ENCODE results near the gene RECK.
"Not testable (repeated sequence)": the region's sequence is repeated elsewhere in the genome, so short reads cannot be mapped to it uniquely, and the experiment has no call there.

Gene RECK

DNA sequence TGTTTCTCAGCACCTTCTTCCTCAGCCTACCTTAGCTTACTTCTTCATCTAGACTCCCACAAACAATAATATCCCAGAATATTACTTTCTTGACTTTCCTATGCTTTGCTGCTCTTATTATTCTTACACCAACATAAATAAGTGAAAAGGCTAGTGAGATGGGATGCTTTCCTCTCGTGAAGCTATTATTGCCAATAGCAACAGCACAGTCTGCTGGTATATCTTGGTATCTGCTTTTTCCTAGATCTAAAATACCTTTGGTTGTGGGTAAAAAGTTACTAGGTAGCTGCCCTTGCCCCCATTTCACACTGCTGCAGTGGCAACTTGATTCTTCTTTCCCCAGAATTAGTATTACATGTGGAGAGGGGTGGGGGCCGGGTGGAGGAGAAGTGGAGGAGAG, 73.7 kb downstream of the RECK start:
- Mint-ChIP-seq H3K4me1 (peaks cover 7% of the 10 kb centered on the region), H3K27ac (no peak overlapping the region), H3K27me3 (no peaks in the 10 kb centered on the region), H3K4me3 (no peak overlapping the region), H3K9me3 (no peaks in the 10 kb centered on the region), H3K36me3 (peaks cover 8% of the 10 kb centered on the region)
- no peak for ATAC-seq

DNA sequence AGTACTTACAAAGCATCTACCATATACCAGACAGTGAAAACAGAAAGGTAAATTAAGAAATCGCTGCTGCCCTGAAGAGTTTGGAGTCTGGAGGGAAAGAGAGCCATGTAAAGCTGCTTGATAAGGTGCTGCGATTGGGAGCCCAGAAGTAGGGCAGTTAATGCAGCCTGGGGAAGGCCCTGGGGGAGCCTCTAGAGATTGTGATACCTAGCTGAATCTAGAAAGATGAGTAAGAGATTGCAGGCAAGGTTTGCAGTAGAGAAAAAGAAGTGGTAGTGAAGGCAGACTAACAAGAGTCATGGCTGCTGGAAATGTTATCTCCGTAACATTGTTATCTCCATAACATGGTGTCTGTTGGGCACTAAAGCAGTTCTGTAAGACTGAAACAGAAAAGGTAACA, 75.8 kb downstream of the RECK start:
- no peak for ATAC-seq
- Mint-ChIP-seq H3K27me3 (no peaks in the 10 kb centered on the region), H3K27ac (no peak overlapping the region)

DNA sequence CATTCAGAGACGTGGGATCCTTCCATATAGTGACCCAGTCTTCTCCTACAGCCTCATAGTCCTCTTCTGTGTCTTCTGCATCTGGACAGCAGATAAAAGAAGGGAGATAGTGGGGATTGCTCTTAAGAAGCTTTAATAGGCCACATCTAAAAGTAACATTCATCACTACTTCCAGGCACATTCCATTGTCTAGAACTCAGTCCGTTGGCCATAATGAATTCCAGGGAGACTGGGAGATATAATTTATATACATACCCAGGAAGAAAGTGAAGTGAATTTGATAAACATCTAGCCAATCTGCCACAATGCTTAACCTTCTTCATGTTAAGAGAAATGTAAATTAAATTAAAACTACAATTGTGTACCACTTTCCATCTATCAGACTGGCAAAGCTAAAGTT, 77.3 kb downstream of the RECK start:
- no peak for ATAC-seq
- no peak overlapping the region for H3K4me3 Mint-ChIP-seq
- H3K27ac Mint-ChIP-seq = no peak overlapping the region
- H3K27me3 Mint-ChIP-seq = no peaks in the 10 kb centered on the region
- no peaks in the 10 kb centered on the region for H3K9me3 Mint-ChIP-seq
- H3K4me1 Mint-ChIP-seq = no peaks in the 10 kb centered on the region
- peaks cover 8% of the 10 kb centered on the region for H3K36me3 Mint-ChIP-seq

More for the DNA sequence above, 75.8 kb downstream of the RECK start:
- Mint-ChIP-seq H3K4me1 (peaks cover 7% of the 10 kb centered on the region), H3K4me3 (no peak overlapping the region), H3K36me3 (peaks cover 8% of the 10 kb centered on the region), H3K9me3 (no peaks in the 10 kb centered on the region)

DNA sequence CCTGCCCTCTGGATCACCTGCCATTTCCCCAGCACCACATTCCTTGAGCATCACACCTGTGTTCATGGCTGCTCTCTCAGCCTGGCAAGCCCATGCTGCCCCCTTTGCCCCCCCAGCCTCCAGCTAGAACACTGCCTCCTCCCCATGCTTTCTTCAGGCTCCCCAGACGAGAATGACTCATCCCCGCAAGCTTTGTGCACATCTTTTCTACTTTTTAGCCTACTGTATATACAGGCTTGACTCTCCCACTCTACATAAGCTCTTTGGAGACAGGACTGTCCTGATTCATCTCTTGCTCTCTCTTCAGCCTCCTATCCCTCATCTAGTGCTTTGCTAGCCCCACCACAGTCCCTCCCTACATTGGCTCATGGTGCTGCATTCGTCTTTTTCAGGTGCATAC, 79.9 kb downstream of the RECK start:
- H3K27ac Mint-ChIP-seq = no peak overlapping the region
- H3K4me1 Mint-ChIP-seq = no peaks in the 10 kb centered on the region
- no peaks in the 10 kb centered on the region for H3K27me3 Mint-ChIP-seq
- no peaks in the 10 kb centered on the region for H3K9me3 Mint-ChIP-seq
- no peak overlapping the region for H3K4me3 Mint-ChIP-seq
- H3K36me3 Mint-ChIP-seq = peaks cover 9% of the 10 kb centered on the region
- no peak for ATAC-seq

DNA sequence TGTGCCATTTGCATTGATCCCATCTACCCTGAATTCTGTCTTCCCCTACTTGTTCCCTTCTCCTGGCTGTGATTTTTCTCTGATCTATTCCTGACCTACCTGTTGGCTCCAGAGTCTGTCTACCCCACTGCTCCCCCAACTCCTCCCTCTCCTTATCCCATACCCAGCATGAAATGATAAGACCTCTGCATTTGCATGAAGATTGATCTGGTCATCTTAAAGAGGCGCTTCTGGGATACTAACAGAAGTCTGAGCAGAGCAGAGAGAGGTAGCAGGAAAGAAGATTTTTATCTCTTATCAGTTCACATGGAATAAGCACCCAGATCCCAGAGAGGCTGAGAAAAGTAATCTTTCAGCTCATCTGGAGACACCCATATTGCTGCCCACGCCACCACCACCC, 81.5 kb downstream of the RECK start:
- no peaks in the 10 kb centered on the region for H3K27me3 Mint-ChIP-seq
- no peaks in the 10 kb centered on the region for H3K4me1 Mint-ChIP-seq
- H3K36me3 Mint-ChIP-seq = peaks cover 16% of the 10 kb centered on the region
- no peak overlapping the region for H3K4me3 Mint-ChIP-seq
- no peak for ATAC-seq
- H3K27ac Mint-ChIP-seq = no peak overlapping the region
- H3K9me3 Mint-ChIP-seq = no peaks in the 10 kb centered on the region

DNA sequence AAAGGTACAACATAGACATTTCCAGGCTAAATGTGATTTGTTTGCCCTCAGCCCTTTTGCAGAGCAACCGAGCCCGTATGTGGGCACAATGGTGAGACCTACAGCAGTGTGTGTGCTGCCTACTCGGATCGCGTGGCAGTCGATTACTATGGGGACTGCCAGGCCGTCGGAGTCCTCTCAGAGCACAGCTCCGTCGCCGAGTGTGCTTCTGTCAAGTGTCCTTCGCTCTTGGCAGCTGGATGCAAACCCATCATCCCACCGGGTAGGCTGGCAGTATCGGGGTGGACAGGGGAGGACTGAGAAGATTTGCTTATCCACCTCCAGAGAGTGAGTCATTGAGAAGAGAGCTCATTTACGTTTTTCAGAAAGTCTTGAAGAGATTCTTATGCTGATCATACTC, 82.0 kb downstream of the RECK start:
- no peaks in the 10 kb centered on the region for H3K27me3 Mint-ChIP-seq

DNA sequence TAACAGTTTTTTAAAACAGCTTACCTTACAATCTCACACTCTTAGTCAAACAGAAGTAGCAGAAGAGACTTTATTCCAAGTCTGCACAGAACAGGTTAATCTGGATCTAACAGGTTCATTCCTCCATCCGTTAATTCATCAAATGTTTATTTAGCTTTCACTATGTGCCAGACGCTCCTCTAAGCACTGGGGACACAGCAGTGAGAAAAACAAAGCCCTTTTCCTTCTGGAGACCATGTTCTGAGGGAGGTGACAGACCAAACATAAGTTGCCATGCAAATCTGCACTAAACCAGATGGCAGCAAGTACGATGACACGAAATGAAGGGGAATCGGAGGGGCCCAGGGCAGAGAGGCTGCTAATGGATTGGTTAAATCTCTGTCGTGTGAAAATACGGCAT, 82.8 kb downstream of the RECK start:
- Mint-ChIP-seq H3K27ac (no peak overlapping the region), H3K9me3 (no peaks in the 10 kb centered on the region), H3K27me3 (no peaks in the 10 kb centered on the region), H3K4me3 (no peak overlapping the region), H3K4me1 (no peaks in the 10 kb centered on the region), H3K36me3 (peaks cover 16% of the 10 kb centered on the region)
- no peak for ATAC-seq

More for the DNA sequence above, 82.0 kb downstream of the RECK start:
- Mint-ChIP-seq H3K4me3 (no peak overlapping the region), H3K36me3 (peaks cover 16% of the 10 kb centered on the region), H3K27ac (no peak overlapping the region), H3K4me1 (no peaks in the 10 kb centered on the region), H3K9me3 (no peaks in the 10 kb centered on the region)
- no peak for ATAC-seq

DNA sequence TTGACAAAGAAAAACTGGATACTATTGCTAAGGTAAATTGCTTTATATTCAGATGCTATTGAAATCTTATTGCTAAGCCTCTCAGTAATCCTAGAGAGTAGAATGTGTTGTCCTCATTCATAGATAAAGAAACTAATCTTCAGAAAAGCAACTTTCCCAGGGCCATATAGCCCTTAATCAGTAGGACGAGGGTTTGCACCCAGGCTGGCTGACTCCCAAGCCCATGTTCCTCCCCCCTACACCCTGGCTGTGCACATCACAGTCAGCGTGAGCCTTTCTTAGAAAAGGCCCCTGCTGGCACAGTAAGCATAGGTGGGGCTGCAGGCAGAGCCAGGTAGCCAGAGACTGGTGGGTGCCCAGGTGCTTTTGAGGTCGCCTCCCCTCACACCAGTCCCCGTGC, 84.0 kb downstream of the RECK start:
- Mint-ChIP-seq H3K27me3 (no peaks in the 10 kb centered on the region), H3K27ac (no peak overlapping the region), H3K4me1 (no peaks in the 10 kb centered on the region), H3K36me3 (peaks cover 16% of the 10 kb centered on the region), H3K4me3 (no peak overlapping the region), H3K9me3 (no peaks in the 10 kb centered on the region)
- no peak for ATAC-seq

DNA sequence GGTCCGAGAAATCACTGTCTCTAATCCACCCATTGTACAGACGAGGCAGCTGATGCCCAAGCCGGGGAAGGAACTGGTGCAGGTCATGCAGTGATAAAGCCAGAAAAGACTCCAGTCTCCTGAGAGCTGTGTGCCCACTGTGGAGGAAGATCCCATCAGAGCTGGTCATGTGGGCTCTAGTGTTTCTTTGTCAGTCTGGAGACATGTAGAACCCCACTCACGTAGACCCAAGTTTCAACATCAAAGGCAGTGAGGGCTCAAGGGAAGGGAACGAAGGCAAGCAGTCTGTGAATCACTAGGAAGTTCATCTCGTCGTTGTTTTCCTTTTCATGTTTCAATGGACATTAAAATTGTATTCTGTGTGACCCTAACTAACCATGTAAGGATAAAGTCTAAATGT, 85.3 kb downstream of the RECK start:
- no peaks in the 10 kb centered on the region for H3K4me1 Mint-ChIP-seq
- H3K27me3 Mint-ChIP-seq = no peaks in the 10 kb centered on the region
- H3K27ac Mint-ChIP-seq = no peak overlapping the region
- ATAC-seq = no peak
- peaks cover 16% of the 10 kb centered on the region for H3K36me3 Mint-ChIP-seq
- no peak overlapping the region for H3K4me3 Mint-ChIP-seq
- no peaks in the 10 kb centered on the region for H3K9me3 Mint-ChIP-seq

DNA sequence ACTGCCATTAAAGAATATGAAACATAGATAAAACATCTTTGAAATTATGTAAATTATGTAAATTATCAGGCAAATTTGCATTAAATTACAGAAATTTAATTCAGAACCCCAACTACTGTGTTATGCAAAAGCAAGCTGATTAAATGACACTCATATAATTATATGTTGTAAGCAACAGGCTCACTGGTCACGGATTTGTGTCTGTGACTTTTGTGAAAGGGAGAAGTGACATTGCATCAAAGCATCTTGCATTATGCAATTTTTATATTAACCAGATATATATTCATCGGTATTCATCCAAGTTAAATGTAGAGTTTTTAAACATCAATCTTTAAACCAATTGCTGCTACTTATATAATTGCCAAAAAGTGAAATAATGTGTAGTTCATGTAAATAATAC, 86.8 kb downstream of the RECK start:
- no peaks in the 10 kb centered on the region for H3K9me3 Mint-ChIP-seq
- H3K27me3 Mint-ChIP-seq = no peaks in the 10 kb centered on the region
- no peak overlapping the region for H3K27ac Mint-ChIP-seq
- peaks cover 14% of the 10 kb centered on the region for H3K4me1 Mint-ChIP-seq
- no peak overlapping the region for H3K4me3 Mint-ChIP-seq
- H3K36me3 Mint-ChIP-seq = peaks cover 11% of the 10 kb centered on the region
- ATAC-seq = no peak

DNA sequence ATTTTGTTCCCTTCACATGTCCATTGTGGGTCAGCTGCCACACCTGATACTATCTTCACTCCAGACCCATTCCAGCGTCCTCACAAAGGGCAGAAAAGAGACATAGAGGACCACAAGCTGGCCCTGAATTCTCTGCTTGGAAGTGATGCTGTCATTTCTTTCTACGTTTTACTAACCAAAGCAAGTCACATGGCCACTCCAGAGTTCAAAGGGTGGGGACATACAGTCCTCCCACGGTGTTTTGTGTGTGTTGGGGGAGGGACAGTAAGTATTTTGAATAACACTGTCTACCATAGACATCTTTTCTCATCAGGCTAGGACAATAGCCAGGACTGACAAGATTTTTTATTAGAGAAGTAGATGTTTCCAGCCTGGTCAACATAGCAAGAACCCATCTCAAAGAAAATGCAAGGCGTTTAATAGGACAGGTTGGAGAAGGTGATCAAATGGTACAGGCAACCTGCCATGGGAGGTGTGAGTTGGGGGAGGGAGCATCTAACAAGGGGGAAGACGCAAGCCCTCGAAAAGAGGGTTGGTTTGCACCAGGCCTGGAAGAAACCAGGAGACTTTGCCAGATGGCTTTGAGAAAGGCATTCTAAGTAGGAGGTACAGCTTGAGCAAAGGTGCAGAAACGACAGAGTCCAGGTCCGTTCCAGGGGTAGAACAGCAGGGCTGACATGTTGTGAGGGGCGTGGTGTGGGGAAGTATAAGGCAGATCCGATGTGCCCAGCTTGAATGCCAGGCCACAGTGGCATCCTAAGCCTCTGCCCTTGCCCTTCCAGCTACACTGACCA, 88.5 kb downstream of the RECK start:
- peak; percentile 16 for ATAC-seq
- H3K4me3 Mint-ChIP-seq = no peak overlapping the region
- peaks cover 15% of the 10 kb centered on the region for H3K4me1 Mint-ChIP-seq
- no peaks in the 10 kb centered on the region for H3K9me3 Mint-ChIP-seq
- H3K27ac Mint-ChIP-seq = no peak overlapping the region
- peaks cover 11% of the 10 kb centered on the region for H3K36me3 Mint-ChIP-seq
- no peaks in the 10 kb centered on the region for H3K27me3 Mint-ChIP-seq

DNA sequence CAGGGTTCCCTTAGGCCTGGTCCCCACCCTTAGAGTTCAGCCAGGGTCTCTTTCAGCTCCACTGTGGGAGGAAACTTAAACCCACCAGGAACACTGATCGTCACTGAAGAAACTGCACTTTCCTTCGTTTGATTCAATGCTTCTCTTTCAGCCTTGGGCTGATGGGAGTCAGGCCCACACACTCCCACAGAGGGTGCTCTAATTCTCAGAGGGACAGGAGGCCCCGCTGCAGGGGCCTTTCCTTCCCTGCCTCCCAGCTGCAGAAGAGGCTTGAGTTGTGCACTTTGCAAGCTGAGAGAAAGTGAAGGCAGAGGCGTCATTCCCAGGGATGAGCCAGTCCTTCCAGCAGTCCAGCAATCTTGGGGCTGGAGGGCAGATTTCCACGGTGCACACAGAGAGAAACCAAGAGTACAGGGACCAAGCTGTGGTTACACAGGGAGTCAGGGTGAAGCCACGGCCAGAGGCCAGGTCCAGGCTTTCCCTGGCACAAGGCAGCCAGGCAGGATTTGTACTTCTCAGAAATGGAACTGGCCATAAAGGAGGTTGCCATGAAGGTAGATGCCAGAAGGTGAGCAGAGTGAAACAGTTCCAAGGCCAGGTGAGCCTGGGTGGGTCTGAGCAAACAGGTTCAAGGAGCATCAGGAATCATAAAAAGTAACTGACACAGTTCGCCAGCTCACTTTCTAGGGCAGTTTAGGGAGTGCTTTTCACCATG, 89.5 kb downstream of the RECK start:
- no peaks in the 10 kb centered on the region for H3K9me3 Mint-ChIP-seq
- no peak for ATAC-seq
- no peak overlapping the region for H3K4me3 Mint-ChIP-seq
- H3K4me1 Mint-ChIP-seq = peaks cover 15% of the 10 kb centered on the region
- no peaks in the 10 kb centered on the region for H3K27me3 Mint-ChIP-seq
- peaks cover 11% of the 10 kb centered on the region for H3K36me3 Mint-ChIP-seq
- H3K27ac Mint-ChIP-seq = no peak overlapping the region

DNA sequence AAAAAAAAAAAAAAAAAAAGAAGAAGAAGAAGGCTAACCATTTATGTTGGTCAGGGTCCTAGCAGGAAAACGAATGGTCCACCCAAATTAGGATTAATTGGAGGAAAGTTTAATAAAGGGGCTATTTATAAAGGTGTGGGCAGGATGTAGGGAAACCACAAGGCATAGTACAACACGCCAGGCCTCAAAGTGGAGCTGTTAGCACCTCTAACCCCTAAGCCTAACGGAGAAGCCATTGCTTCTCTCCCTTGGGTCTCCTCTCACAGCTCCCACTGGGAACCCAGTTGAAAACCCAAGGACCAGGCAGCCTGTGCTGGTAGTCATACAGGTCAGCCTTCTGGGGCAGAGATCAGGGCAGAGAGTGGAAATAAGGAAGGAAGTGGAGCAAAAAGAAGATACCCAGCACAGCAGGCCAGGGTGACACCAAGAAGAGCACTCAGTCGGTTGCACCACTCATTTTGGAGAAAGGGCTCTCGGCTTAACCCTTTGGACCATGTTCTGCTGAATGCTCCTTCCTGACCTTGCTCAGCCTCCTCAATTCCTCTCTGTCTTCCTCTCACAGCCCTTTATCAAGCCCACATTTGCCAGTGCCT, 91.0 kb downstream of the RECK start:
- peak; percentile 58 for ATAC-seq
- peak overlapping the region; percentile 65 for H3K27ac Mint-ChIP-seq
- no peaks in the 10 kb centered on the region for H3K9me3 Mint-ChIP-seq
- no peak overlapping the region for H3K4me3 Mint-ChIP-seq
- no peaks in the 10 kb centered on the region for H3K27me3 Mint-ChIP-seq
- H3K4me1 Mint-ChIP-seq = peaks cover 15% of the 10 kb centered on the region
- H3K36me3 Mint-ChIP-seq = no peaks in the 10 kb centered on the region

DNA sequence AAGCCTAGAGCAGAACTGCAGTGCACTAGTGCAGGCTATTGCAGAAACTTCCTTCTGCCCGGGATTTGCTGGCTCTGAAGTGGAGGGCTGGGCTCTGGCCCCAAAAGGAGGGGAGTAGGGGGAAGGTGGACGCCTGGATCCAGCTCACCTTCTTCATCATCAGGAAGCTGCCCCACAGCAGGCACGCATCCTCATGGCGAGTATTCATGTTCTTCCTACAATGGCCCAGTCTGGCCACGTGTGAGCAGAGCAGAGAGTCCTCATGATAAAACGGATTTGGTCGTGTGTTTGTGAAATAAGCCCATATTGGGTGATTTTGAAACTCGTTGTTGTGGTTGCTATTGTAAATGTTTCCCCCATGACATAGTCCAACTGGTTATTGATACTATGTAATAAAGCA, 91.6 kb downstream of the RECK start:
- H3K4me3 Mint-ChIP-seq = no peak overlapping the region
- H3K36me3 Mint-ChIP-seq = no peaks in the 10 kb centered on the region
- H3K27ac Mint-ChIP-seq = peak overlapping the region; percentile 65
- ATAC-seq = no peak
- H3K4me1 Mint-ChIP-seq = peaks cover 15% of the 10 kb centered on the region
- no peaks in the 10 kb centered on the region for H3K9me3 Mint-ChIP-seq
- H3K27me3 Mint-ChIP-seq = no peaks in the 10 kb centered on the region

DNA sequence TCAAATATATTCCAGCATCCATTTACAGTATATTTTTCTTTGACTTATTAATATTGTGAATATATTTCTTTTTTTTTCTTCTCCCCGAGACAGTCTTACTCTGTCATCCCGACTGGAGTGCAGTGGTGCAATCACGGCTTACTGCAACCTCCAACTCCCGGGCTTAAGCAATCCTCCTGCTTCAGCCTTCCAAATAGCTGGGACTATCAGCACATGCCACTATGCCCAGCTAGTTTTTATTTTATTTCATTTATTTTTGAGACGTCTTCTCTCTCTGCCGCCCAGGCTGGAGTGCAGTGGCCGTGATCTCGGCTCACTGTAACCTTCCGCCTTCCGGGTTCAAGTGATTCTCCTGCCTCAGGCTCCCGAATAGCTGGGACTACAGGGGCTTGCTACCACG, 92.4 kb downstream of the RECK start:
- Mint-ChIP-seq H3K36me3 (no peaks in the 10 kb centered on the region), H3K4me1 (peaks cover 15% of the 10 kb centered on the region), H3K4me3 (no peak overlapping the region), H3K27me3 (no peaks in the 10 kb centered on the region), H3K27ac (no peak overlapping the region), H3K9me3 (no peaks in the 10 kb centered on the region)
- ATAC-seq = no peak

DNA sequence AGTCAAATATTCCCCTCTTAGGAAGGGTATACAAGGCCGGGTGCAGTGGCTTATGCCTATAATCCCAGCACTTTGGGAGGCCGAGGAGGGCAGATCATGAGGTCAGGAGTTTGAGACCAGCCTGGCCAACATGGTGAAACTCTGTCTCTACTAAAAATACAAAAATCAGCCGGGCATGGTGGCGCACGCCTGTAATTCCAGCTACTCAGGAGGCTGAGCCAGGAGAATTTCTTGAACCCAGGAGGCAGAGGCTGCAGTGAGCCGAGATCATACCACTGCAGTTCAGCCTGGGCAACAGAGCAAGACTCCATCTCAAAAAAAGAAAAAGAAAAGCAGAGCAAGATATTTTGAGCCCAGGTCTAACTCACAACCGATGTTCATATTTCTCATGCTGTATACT, 95.0 kb downstream of the RECK start:
- not testable (repeated sequence) for H3K9me3 Mint-ChIP-seq, ATAC-seq, H3K4me3 Mint-ChIP-seq, H3K27me3 Mint-ChIP-seq, H3K36me3 Mint-ChIP-seq, H3K27ac Mint-ChIP-seq
- peaks cover 23% of the 10 kb centered on the region for H3K4me1 Mint-ChIP-seq
